UCSD-AML1 (cell line): ENCODE measurements around the gene FKBP3.
"Not testable (repeated sequence)": the region's sequence is repeated elsewhere in the genome, so short reads cannot be mapped to it uniquely, and the experiment has no call there.

Source experiments
- DNase-seq: peaks from one replicate; lab custom pipeline; 2025; ENCODE audit not compliant: unreplicated experiment; lab: John Stamatoyannopoulos, UW

Gene FKBP3

DNA sequence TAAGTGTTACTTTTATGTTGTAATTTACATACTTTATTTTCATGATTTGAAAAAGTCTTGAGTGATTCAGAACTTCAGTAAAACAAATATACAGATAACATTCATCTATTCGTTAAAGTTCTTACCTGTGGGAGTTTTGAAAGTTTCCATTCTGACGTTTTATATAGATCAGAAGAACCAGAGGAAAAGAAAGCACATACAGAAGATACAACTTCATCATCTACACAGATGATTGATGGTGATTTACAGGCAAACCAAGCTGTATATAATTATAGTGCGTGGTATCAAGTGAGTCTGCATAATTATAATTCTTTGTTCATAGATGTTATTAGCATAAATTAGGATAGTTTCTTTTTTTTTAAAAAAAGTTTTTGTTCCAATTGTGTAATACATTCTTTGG, 20.0 kb downstream of the FKBP3 start:
- no peak for DNase-seq

- DNase-seq = no peak
Measured at GRCh38 chr14:45112896-45113781, 21.1 kb downstream of the FKBP3 start.

GRCh38 chr14:45104561-45104960, 29.7 kb downstream of the FKBP3 start:
- no peak for DNase-seq

- no peak for DNase-seq
Measured at GRCh38 chr14:45103806-45104205, 30.5 kb downstream of the FKBP3 start.

GRCh38 chr14:45096218-45096617, 38.1 kb downstream of the FKBP3 start:
- DNase-seq = no peak

GRCh38 chr14:45095143-45095542, 39.1 kb downstream of the FKBP3 start:
- DNase-seq = no peak

- DNase-seq = no peak
Measured at GRCh38 chr14:45094275-45094674, 40.0 kb downstream of the FKBP3 start.

DNA sequence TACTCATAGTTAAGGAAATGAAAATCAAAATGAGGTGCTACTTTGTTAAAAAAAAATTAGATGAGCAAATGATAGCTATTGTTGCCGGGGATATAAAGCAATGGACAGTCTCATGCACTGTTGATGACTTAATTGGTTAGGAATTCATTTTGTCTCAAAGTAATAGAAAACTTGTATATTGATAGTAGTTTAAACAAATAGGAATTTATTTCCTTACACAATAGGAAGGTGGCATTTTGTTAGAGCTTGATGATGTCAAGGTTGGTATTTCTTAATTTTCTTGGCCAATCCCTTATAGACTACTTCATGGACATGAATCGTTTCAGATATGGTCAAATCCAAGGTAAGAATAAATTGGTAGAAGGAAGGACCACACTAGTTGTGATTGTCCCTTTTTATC, 42.6 kb downstream of the FKBP3 start:
- DNase-seq = no peak

DNA sequence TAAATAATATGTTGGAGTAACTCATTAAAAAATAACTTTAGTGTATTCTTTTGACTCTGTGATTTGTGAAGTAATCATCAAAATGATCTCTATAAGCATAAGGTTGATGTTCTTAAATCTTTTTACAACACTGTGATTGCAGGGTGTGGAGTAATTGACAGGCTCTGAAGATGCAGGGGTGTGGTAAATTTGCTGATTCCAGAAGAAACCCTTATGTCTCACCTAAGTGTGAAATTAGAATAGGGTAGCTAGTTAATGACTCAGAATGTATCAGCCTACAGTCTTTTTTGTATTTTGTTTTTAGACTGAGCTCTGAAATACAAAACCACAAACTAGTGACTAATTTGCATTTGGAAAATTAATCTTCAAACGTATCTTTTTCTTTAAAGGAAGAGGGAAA, 44.5 kb downstream of the FKBP3 start:
- no peak for DNase-seq

DNA sequence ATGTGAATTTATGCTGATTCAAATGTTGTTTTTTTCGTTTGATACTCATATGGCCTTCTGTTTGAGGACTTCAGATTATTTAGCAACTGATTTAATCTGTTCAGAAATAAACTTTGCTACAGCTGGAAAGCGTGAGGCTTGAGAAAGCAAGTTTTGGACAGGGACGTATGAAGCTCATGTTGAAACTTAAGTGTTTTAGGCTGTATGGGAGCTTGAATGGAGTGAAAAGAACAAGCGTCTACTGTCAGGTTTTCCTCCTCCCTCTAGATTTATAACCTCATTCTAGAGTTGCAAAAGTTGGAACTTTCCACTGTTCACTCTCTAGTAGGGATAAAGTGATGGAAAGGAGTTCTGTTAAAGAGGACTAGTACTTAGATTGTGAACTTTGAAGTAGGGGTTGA, 49.3 kb downstream of the FKBP3 start:
- no peak for DNase-seq

DNA sequence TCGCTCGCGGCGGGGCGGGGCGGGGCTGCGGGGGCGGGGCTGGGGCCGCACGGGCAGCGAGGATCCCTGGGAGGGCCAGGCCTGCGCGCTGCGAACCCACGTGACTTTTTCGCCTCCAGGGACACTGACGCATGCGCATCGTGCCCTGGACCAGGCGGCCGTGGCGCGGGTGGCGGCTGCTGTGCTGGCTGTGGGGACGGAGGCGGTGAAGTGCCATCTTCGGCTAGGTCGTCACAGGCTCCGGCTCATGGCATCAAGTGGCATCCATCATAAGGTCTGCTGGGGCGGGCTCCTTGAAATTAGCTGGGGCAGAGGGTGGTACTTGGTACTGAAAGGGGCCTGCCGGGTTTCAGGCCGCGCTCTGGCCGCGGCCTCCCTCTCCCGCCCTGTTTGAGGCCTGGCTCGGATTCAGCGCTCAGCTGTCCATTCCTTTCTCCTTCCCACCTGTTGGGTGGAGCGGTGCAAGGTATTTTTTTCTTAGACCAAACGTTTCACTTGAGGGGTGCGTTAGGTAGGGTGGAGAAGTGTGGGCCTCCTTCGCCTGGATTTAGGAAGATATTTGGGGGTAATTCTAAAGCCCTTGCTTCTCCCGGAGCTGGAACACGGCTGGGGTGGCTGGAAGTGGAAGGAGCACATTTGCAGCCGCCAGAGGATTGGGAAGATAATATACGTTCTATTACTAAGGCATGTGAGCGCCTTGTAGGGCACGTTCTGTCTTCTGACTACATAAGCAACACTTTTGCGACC, 50.1 kb downstream of the FKBP3 start, which contains the start of gene PRPF39:
PRPF39 (plus strand) TSS at position 141 of the 747 bp plus-strand sequence. CDS start 11,124 bp downstream, outside the sequence.
- peak; percentile 95 for DNase-seq

DNA sequence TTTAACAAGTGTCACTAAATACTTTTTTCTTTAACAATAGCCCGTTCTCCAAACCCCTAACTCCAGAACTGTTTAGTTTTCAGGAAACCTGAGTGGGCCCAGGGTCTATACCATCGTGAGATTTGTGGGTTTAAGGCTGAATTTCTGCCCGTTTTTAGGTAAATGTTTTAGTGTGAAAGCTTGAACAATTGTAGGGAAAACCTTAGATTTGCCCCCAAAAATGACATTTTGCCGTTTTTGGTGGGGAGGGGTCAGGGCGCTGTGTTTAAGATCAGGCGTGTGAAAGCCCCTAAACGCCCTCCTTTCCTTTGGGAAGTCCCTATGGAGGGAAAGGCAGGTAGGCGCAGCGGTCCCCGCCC, 50.7 kb downstream of the FKBP3 start:
- DNase-seq = no peak

- no peak for DNase-seq
Measured at GRCh38 chr14:45082420-45082819, 51.9 kb downstream of the FKBP3 start.

DNA sequence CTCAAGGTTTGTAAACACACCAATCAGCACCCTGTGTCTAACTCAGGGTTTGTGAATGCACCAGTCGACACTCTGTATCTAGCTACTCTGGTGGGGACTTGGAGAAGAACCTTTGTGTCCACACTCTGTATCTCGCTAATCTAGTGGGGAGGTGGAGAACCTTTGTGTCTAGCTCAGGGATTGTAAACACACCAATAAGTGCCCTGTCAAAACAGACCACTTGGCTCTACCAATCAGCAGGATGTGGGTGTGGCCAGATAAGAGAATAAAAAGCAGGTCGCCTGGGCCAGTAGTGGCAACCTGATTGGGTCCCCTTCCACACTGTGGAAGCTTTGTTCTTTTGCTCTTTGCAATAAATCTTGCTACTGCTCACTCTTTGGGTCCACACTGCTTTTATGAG, 53.2 kb downstream of the FKBP3 start:
- not testable (repeated sequence) for DNase-seq

DNA sequence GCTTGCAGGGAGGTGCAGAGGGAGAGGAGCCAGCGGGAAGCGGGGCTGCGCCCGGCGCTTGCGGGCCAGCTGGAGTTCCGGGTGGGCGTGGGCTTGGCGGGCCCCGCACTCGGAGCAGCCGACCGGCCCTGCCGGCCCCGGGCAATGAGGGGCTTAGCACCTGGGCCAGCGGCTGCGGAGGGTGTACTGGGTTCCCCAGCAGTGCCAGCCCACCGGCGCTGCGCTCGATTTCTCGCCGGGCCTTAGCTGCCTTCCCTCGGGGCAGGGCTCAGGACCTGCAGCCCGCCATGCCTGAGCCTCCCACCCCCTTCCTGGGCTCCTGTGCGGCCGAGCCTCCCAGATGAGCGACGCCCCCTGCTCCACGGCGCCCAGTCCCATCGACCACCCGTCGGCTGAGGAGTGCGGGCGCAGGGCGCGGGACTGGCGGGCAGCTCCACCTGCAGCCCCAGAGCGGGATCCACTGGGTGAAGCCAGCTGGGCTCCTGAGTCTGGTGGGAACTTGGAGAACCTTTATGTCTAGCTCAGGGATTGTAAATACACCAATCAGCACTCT, 53.8 kb downstream of the FKBP3 start:
- DNase-seq = not testable (repeated sequence)

DNA sequence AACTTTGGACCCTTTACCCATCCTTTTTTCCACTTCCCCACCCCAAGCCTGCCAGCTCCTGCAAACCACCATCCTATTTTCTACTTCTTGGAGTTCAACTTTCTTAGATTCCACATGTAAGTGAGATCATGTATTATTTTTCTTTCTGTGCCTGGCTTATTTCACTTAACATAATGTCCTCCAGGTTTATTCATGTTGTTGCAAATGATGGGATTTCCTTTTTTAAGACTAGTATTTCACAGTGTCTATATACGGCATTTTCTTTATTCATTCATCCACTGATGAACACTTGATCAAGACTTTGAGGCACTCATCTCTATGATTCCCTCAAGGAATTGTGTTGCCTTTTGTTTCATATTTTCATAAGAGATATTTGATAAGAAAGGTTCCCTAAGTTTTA, 56.0 kb downstream of the FKBP3 start:
- DNase-seq = no peak

GRCh38 chr14:45073231-45073879, 60.9 kb downstream of the FKBP3 start:
- no peak for DNase-seq

DNA sequence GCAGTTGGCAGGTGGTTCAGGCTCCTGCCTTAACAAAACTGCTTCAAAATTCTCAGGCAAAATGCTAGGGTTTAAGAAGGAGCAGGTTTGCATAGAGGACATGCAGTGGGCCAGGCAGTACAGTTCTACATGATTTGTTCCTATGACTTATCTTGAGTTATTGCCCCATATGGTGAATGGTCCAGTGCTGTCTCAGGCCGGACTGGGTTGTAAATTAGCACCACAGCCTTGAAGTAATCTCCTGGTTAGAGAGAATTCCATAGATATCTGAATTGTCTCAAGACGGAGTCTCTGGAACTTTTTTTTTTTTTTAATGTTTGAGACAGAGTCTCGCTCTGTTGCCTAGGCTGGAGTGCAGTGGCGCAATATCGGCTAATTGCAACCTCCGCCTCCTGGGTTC, 62.2 kb downstream of the FKBP3 start:
- no peak for DNase-seq

DNA sequence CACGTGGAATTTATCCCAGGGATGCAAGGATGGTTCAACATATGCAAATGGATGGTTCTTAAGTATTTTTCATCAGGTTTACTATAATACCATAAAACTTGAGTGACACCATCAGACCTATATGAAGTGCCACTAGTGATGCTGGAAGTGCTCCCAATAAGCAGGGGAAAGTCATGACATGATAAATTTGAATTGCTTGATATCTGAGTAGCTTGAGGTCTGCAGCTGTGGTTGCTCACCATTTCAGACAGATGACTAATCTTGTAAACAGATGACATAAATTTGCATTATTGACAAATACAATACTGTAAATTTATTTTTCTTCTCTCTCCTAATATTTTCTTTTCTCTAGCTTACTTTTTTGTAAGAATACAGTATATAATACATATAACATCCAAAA, 64.1 kb downstream of the FKBP3 start:
- no peak for DNase-seq

GRCh38 chr14:45068396-45068795, 65.9 kb downstream of the FKBP3 start:
- DNase-seq = no peak

DNA sequence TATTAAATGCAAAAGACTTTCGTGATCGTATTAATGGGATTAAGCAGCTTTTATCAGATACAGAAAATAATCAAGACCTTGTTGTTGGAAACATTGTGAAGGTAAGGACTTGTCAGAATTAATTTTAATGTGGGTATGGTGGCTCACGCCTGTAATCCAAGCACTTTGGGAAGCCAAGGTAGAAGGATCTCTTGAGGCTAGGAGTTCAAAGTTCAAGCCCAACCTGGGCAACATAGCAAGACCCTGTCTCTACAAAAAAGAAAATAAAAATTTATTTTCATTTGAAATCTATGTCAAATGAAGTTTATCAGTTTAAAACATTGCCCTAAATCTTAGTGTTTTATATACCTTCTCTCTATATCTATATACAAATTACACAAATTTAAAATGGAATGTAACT, 67.6 kb downstream of the FKBP3 start:
- DNase-seq = no peak
